ENCODE measurements around the gene ITPKC.

The ITPKC gene

DNA sequence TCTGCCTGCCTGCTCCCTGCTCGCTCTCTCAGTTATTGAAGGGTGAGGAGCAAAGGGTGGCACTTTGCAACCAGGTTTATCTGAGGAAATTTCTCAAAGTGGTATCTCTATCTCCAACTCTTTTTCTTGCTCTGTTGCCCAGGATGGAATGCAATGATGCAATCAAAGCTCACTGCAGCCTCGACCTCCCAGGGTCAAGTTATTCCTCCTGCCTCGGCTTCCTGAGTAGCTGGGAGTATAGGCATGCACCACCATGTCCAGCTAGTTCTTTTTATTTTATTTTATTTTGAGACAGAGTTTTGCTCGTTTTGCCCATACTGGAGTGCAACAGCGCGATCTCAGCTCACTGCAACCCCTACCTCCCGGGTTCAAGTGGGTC is 28.5 kb downstream of the ITPKC start:
- no peaks in the 10 kb centered on the region for H3K36me3 Mint-ChIP-seq (ENCODE audit: low read depth)
- no peaks in the 10 kb centered on the region for H3K9me3 Mint-ChIP-seq
- H3K4me3 Mint-ChIP-seq: no peak overlapping the region
- TF ChIP-seq, protein P1, sequence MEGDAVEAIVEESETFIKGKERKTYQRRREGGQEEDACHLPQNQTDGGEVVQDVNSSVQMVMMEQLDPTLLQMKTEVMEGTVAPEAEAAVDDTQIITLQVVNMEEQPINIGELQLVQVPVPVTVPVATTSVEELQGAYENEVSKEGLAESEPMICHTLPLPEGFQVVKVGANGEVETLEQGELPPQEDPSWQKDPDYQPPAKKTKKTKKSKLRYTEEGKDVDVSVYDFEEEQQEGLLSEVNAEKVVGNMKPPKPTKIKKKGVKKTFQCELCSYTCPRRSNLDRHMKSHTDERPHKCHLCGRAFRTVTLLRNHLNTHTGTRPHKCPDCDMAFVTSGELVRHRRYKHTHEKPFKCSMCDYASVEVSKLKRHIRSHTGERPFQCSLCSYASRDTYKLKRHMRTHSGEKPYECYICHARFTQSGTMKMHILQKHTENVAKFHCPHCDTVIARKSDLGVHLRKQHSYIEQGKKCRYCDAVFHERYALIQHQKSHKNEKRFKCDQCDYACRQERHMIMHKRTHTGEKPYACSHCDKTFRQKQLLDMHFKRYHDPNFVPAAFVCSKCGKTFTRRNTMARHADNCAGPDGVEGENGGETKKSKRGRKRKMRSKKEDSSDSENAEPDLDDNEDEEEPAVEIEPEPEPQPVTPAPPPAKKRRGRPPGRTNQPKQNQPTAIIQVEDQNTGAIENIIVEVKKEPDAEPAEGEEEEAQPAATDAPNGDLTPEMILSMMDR (IDR thresholded peaks at IDR 0.05): no peak
- peaks cover 43% of the 10 kb centered on the region for H3K4me1 Mint-ChIP-seq
- no peak for DNase-seq
- H3K27ac Mint-ChIP-seq: no peak overlapping the region
- peaks cover 12% of the 10 kb centered on the region for H3K27me3 Mint-ChIP-seq (ENCODE audit: low read depth, poor library complexity)

DNA sequence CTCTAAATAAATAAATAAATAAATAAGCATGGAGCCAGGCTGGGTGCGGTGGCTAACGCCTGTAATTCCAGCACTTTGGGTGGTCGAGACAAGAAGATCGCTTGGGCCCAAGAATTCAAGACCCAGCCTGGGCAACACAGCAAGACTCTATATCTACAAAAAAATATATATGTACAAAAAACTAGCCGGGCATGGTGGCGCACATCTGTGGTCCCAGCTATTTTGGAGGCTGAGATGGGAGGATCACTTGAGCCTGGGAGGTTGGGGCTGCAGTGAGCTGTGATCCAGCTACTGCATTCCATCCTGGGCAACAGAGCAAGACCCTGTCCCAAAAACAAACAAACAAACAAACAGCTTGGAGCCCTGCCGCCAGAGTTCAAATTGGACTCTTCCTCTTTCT is 30.6 kb downstream of the ITPKC start:
- TF ChIP-seq, protein P1 (IDR thresholded peaks at IDR 0.05): no peak
- Mint-ChIP-seq H3K4me3 (no peak overlapping the region), H3K4me1 (peaks cover 54% of the 10 kb centered on the region), H3K27ac (no peak overlapping the region), H3K9me3 (no peaks in the 10 kb centered on the region), H3K36me3 (ENCODE audit: low read depth) (peaks cover 10% of the 10 kb centered on the region), H3K27me3 (ENCODE audit: low read depth, poor library complexity) (peaks cover 6% of the 10 kb centered on the region)
- DNase-seq: no peak

DNA sequence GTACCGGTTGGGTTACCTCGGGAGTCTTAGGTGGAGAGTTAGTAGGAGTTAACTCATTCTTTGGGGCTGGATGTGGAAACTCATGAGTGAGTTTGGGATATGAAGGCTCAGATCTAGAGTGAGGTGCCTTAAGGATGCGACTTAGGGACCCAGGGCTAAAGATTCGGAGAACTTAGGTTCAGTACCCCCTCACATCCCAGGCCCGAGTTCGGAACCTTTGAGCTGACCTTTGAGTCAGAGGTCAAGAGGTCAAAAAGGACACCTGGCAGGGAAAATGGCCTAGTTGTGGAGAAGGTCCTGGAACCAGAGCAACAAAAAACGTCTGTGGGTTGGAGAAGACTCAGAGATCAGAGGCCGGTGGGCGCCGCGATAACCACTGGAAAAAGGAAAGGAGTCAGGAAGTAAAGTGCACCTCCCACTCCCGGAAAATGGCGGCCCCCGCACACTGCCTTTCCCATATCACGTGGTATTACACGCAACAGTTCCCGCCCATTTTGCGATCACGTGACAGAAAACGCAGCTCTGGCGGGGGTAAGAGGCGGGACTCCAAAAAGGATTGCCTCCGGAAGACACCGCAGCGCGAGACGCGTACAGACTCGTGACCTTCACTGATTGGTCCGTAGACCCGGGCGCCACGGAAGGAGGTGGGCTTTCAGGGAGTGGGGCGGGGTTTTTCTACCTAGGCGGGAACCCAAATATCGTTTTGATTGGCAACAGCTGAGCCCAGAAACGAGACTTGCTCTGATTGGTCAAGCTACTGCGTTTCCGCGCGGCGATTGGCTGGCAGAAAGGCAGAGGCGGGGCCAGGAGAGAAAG is 33.4 kb downstream of the ITPKC start, which contains the start of gene ACTMAP:
Gene ACTMAP, minus strand, starts transcription at position 420 of the 816 bp plus-strand sequence. CDS start 674 bp downstream, outside the sequence.
- Mint-ChIP-seq H3K4me3 (peak within 1 kb of the TSS; percentile 94), H3K27ac (peak within 1 kb of the TSS; percentile 99), H3K4me1 (peaks cover 64% of the 10 kb centered on the region), H3K36me3 (ENCODE audit: low read depth) (peaks cover 24% of the 10 kb centered on the region), H3K27me3 (ENCODE audit: low read depth, poor library complexity) (peaks cover 6% of the 10 kb centered on the region), H3K9me3 (no peaks in the 10 kb centered on the region)
- DNase-seq: peak; percentile 99
- TF ChIP-seq, protein P1 (IDR thresholded peaks at IDR 0.05): no peak

DNA sequence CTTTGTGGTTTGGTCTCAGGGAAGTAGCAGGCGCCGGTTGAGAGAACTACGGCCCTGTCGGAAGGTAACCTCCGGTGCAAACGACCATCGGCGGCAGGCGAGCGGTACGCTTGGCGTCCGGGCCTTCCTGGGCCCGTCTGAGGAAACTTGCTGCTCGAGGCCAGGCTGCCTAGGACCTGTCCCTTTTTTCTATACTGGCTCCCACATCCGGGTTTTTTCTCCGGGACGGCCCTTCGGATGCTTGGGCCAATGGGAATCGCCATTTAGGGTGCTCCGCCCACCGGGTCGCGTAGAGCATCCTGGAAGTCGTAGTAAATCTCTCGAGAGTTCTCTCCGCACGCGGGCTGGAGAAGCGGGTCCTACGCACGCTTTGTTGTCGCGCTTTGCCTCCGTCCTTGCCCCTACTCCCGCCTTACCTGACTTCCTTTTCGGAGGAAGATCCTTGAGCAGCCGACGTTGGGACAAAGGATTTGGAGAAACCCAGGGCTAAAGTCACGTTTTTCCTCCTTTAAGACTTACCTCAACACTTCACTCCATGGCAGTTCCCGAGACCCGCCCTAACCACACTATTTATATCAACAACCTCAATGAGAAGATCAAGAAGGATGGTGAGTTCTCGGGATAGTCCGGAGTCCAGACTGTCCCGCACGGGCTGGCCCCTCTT is 34.1 kb downstream of the ITPKC start, which contains the start of gene SNRPA:
Gene SNRPA, plus strand, starts transcription at position 330 of the 664 bp plus-strand sequence. Its CDS starts 206 bp downstream, at position 536.
- H3K36me3 Mint-ChIP-seq (ENCODE audit: low read depth): peaks cover 31% of the 10 kb centered on the region
- peaks cover 6% of the 10 kb centered on the region for H3K27me3 Mint-ChIP-seq (ENCODE audit: low read depth, poor library complexity)
- TF ChIP-seq, protein P1 (IDR thresholded peaks at IDR 0.05): no peak
- peaks cover 67% of the 10 kb centered on the region for H3K4me1 Mint-ChIP-seq
- H3K27ac Mint-ChIP-seq: peak within 1 kb of the TSS; percentile 99
- peak within 1 kb of the TSS; percentile 94 for H3K4me3 Mint-ChIP-seq
- DNase-seq: peak; percentile 95
- H3K9me3 Mint-ChIP-seq: no peaks in the 10 kb centered on the region

DNA sequence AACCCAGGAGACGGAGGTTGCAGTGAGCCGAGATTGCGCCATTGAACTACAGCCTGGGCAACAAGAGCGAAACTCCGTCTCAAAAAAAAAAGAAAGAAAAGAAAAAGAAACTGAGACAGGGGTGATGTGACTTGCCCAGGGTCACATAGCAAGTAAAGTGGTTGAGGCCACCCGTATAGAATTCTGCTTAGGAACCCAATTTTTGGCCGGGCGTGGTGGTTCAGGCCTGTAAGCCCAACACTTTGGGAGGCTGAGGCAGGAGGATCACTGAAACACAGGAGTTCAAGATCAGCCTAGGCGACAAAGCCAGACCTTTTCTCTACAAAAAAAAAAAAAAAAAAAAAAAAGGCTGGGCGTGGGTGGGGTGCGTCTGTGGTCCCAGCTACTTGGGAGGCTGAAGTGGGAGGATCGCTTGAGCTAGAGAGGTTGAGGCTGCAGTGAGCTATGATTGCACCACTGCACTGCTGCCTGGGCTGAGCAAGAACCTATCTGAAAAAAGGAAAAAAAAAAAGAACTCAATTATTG is 35.4 kb downstream of the ITPKC start:
- Mint-ChIP-seq H3K36me3 (ENCODE audit: low read depth) (peaks cover 43% of the 10 kb centered on the region), H3K4me1 (peaks cover 75% of the 10 kb centered on the region), H3K27me3 (ENCODE audit: low read depth, poor library complexity) (peaks cover 6% of the 10 kb centered on the region), H3K27ac (peak overlapping the region; percentile 99), H3K9me3 (no peaks in the 10 kb centered on the region), H3K4me3 (peak overlapping the region; percentile 94)
- no peak for DNase-seq
- TF ChIP-seq, protein P1 (IDR thresholded peaks at IDR 0.05): no peak

Data from nephron progenitor cell (in vitro differentiated cells).